HG02938 (cell line): Measurements from ENCODE around the gene TMEM132C.
"Not testable (repeated sequence)": the region's sequence is repeated elsewhere in the genome, so short reads cannot be mapped to it uniquely, and the experiment has no call there.

Experiments
- ATAC-seq: cut with Tn5 transposase; IDR thresholded peaks from one replicate; pipeline ENCODE4 v1.9.1; 2021; ENCODE audit warnings: mild to moderate bottlenecking, moderate library complexity; ENCODE audit not compliant: unreplicated experiment

TMEM132C gene

GRCh38 chr12:128463881-128464280 lies 196.9 kb downstream of the TMEM132C start:
- ATAC-seq: no peak

GRCh38 chr12:128467882-128468281 lies 200.9 kb downstream of the TMEM132C start:
- no peak for ATAC-seq

GRCh38 chr12:128468926-128469325 lies 202.0 kb downstream of the TMEM132C start:
- ATAC-seq: no peak

- no peak for ATAC-seq
Measured at GRCh38 chr12:128471491-128471890, 204.5 kb downstream of the TMEM132C start.

- ATAC-seq: no peak
Measured at GRCh38 chr12:128474916-128475315, 207.9 kb downstream of the TMEM132C start.

- ATAC-seq: no peak
Measured at GRCh38 chr12:128476266-128476665, 209.3 kb downstream of the TMEM132C start.

GRCh38 chr12:128483526-128484255 lies 216.7 kb downstream of the TMEM132C start:
- no peak for ATAC-seq

- not testable (repeated sequence) for ATAC-seq
Measured at GRCh38 chr12:128497376-128497775, 230.4 kb downstream of the TMEM132C start.

GRCh38 chr12:128507470-128507869 lies 240.5 kb downstream of the TMEM132C start:
- ATAC-seq: no peak

- no peak for ATAC-seq
Measured at GRCh38 chr12:128509170-128509569, 242.2 kb downstream of the TMEM132C start.

GRCh38 chr12:128510511-128510910 lies 243.5 kb downstream of the TMEM132C start:
- ATAC-seq: no peak

GRCh38 chr12:128513331-128513730 lies 246.4 kb downstream of the TMEM132C start:
- no peak for ATAC-seq

- ATAC-seq: no peak
Measured at GRCh38 chr12:128513831-128514230, 246.9 kb downstream of the TMEM132C start.

- no peak for ATAC-seq
Measured at GRCh38 chr12:128518644-128519043, 251.7 kb downstream of the TMEM132C start.

GRCh38 chr12:128519426-128519825 lies 252.5 kb downstream of the TMEM132C start:
- no peak for ATAC-seq

- ATAC-seq: no peak
Measured at GRCh38 chr12:128521981-128522380, 255.0 kb downstream of the TMEM132C start.

GRCh38 chr12:128524439-128524838 lies 257.5 kb downstream of the TMEM132C start:
- ATAC-seq: no peak

GRCh38 chr12:128531170-128531569 lies 264.2 kb downstream of the TMEM132C start:
- no peak for ATAC-seq

GRCh38 chr12:128534906-128535305 lies 267.9 kb downstream of the TMEM132C start:
- ATAC-seq: no peak

GRCh38 chr12:128536810-128537209 lies 269.8 kb downstream of the TMEM132C start:
- no peak for ATAC-seq

GRCh38 chr12:128537668-128538067 lies 270.7 kb downstream of the TMEM132C start:
- no peak for ATAC-seq

GRCh38 chr12:128542844-128543243 lies 275.9 kb downstream of the TMEM132C start:
- no peak for ATAC-seq

GRCh38 chr12:128543460-128543859 lies 276.5 kb downstream of the TMEM132C start:
- no peak for ATAC-seq
